Spleen (tissue), 7 donors: Measurements from ENCODE around the gene SORCS1.

Experiments used
- CTCF ChIP-seq, 11 experiments: fragments of 200-600 bp in 7 of 11; fragments of 450-650 bp in 4 of 11; sonication (generic) in 4 of 11; IDR thresholded peaks in 8 of 11; conservative IDR thresholded peaks in 3 of 11; 1 replicate in 7 of 11; 2 replicates in 4 of 11; pipeline versions ENCODE4 v1.4.0 to v1.8.0; 2016 to 2021; ENCODE audit warnings: antibody characterized with exemption in 11 of 11, inconsistent platforms in 4 of 11, mild to moderate bottlenecking in 1 of 11
- POLR2A ChIP-seq, 3 donors: fragments of 450-650 bp; IDR thresholded peaks; one replicate each; pipeline ENCODE4 v1.5.1; 2017; ENCODE audit warnings: antibody characterized with exemption in 3 of 3, mild to moderate bottlenecking in 1 of 3
- donor health status: DM: no; HTN: no; CAD: no; lungs with moderate emphysema.
- donor health status: DM: no; HTN: no; CAD: no.
- donor health status: DM: no; HTN: no; CAD: no.

GRCh38 chr10:106980495-106981451 is 183.7 kb downstream of the SORCS1 start:
- TF ChIP-seq CTCF (IDR thresholded peaks at IDR 0.05 in 8 of 11, conservative IDR thresholded peaks at IDR 0.05 in 3 of 11) (no peak), POLR2A (IDR thresholded peaks at IDR 0.05) (no peak)
